ENCODE results near the gene ACAA2. TPM values are rescaled to one million over a fixed set of nuclear protein-coding genes. Genes with fewer than 3 reads are reported as not detected.

Gene ACAA2
- total RNA-seq, 1 donor from 2014 or later: 287 TPM

DNA sequence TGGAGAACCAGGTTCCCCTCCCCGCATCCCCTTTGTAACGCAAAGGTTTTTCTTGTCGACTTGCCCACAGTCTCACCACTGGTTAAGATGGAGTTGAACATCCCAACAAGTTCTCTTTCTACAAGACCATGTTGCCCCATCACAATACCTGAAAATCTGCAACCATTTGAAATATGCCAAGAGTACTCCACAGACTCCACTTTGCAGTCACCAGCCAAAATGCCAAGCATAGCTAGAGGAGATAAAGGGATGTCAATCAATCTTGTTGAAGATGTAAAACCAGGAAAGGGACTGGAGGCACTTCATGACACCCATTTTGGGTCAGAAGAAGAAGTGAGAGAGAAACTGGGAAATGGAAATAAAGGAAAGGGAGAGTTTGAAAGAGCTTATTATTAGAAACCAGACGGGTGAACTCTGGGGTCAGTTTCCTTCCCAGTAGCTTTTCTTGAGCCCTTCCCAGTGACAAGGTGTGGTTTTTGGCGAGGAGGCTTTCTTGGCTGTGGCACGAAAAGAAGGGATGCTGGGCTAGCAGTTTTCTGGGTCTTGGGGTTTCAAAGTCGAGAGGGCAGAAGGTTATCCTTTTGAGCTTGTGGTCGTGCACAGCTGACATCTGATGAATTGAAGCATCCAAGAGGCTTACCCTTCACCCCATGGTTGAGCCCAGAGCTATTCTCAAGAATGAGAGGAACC lies 79.3 kb downstream of the ACAA2 start:
- Histone ChIP-seq H3K4me3 (no peak overlapping the region), H3K4me1 (peaks cover 13% of the 10 kb centered on the region), H3K27me3 (ENCODE audit: low read depth) (peaks cover 42% of the 10 kb centered on the region), H3K36me3 (no peaks in the 10 kb centered on the region), H3K9me3 (replicated peaks) (no peaks in the 10 kb centered on the region), H3K27ac (replicated peaks) (no peak overlapping the region)
- intact Hi-C loops (cut with micrococcal nuclease): no loop called here
- DNase-seq: no peak
- TF ChIP-seq, protein P1, sequence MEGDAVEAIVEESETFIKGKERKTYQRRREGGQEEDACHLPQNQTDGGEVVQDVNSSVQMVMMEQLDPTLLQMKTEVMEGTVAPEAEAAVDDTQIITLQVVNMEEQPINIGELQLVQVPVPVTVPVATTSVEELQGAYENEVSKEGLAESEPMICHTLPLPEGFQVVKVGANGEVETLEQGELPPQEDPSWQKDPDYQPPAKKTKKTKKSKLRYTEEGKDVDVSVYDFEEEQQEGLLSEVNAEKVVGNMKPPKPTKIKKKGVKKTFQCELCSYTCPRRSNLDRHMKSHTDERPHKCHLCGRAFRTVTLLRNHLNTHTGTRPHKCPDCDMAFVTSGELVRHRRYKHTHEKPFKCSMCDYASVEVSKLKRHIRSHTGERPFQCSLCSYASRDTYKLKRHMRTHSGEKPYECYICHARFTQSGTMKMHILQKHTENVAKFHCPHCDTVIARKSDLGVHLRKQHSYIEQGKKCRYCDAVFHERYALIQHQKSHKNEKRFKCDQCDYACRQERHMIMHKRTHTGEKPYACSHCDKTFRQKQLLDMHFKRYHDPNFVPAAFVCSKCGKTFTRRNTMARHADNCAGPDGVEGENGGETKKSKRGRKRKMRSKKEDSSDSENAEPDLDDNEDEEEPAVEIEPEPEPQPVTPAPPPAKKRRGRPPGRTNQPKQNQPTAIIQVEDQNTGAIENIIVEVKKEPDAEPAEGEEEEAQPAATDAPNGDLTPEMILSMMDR (IDR thresholded peaks at IDR 0.05; ENCODE audit: borderline replicate concordance): no peak

DNA sequence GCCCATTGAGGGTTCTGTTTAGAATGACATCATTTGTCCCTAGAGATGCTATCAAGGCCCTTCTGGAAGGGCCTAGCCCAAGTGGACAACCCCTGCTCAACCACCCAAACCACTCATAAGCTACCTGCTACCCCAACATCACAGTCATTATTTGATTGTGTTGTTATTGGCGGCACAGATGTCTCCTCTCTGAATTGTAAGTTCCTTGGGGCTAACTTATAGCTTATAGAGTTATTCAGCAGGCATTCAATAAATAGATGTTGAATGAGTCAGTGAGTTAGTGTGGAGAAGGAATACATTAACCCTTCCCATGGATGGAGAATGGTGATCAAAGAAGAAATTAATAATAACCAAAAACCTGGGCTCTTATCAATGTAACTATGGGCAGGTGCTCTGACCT lies 80.0 kb downstream of the ACAA2 start:
- Histone ChIP-seq H3K36me3 (no peaks in the 10 kb centered on the region), H3K27me3 (ENCODE audit: low read depth) (peaks cover 39% of the 10 kb centered on the region), H3K4me1 (peaks cover 13% of the 10 kb centered on the region), H3K9me3 (replicated peaks) (no peaks in the 10 kb centered on the region), H3K27ac (replicated peaks) (no peak overlapping the region), H3K4me3 (no peak overlapping the region)
- intact Hi-C loops (cut with micrococcal nuclease): no loop called here
- no peak for DNase-seq
- TF ChIP-seq, protein P1 (IDR thresholded peaks at IDR 0.05; ENCODE audit: borderline replicate concordance): no peak

All from left ventricle myocardium inferior (tissue), 1 donor.